HEK293 (cell line): ENCODE measurements around the gene MCFD2.

Experiments
- KLF16 ChIP-seq: fragments of 450-650 bp; formaldehyde crosslinking; IDR thresholded peaks from 2 replicates; pipeline ENCODE4 v1.5.1; 2017; ENCODE audit warnings: missing biosample characterization, missing genetic modification characterization
- PRDM2 ChIP-seq: fragments of 450-650 bp; formaldehyde crosslinking; IDR thresholded peaks from 2 replicates; pipeline ENCODE4 v1.5.1; 2016; ENCODE audit warnings: missing biosample characterization, missing genetic modification characterization, borderline replicate concordance
- SALL2 ChIP-seq: fragments of 450-650 bp; formaldehyde crosslinking; IDR thresholded peaks from 2 replicates; pipeline ENCODE4 v1.5.0; 2017; ENCODE audit warnings: missing biosample characterization, mild to moderate bottlenecking, missing genetic modification characterization, borderline replicate concordance
- SP2 ChIP-seq: fragments of 450-650 bp; formaldehyde crosslinking; IDR thresholded peaks from 2 replicates; pipeline ENCODE4 v1.5.1; 2016; ENCODE audit warnings: missing biosample characterization, missing genetic modification characterization
- ZBTB17 ChIP-seq: fragments of 450-650 bp; formaldehyde crosslinking; IDR thresholded peaks from 2 replicates; pipeline ENCODE4 v1.5.1; 2016; ENCODE audit warnings: missing biosample characterization, missing genetic modification characterization
- ZNF23 ChIP-seq: fragments of 450-650 bp; formaldehyde crosslinking; IDR thresholded peaks from 2 replicates; pipeline ENCODE4 v1.5.1; 2016; ENCODE audit warnings: missing biosample characterization, missing genetic modification characterization, borderline replicate concordance
- ZNF324 ChIP-seq: fragments of 450-650 bp; formaldehyde crosslinking; IDR thresholded peaks from 2 replicates; pipeline ENCODE4 v1.5.1; 2016; ENCODE audit warnings: missing biosample characterization, missing genetic modification characterization
- ZNF658 ChIP-seq: fragments of 450-650 bp; formaldehyde crosslinking; IDR thresholded peaks from 2 replicates; pipeline ENCODE4; 2016; ENCODE audit warnings: missing biosample characterization, missing genetic modification characterization
- ZNF76 ChIP-seq: fragments of 450-650 bp; formaldehyde crosslinking; IDR thresholded peaks from 2 replicates; pipeline ENCODE4; 2016; ENCODE audit warnings: low read depth, missing biosample characterization, missing genetic modification characterization, borderline replicate concordance
- ZNF785 ChIP-seq: fragments of 450-650 bp; formaldehyde crosslinking; IDR thresholded peaks from 2 replicates; pipeline ENCODE4 v1.5.1; 2016; ENCODE audit warnings: missing biosample characterization, missing genetic modification characterization
- TF ChIP-seq, protein P1 (sequence below): fragments of 450-650 bp; formaldehyde crosslinking; IDR thresholded peaks from 2 replicates; pipeline ENCODE4 v1.5.1; 2016; ENCODE audit warnings: missing biosample characterization, missing genetic modification characterization
- TF ChIP-seq, protein P2 (sequence below): fragments of 450-650 bp; formaldehyde crosslinking; IDR thresholded peaks from 2 replicates; pipeline ENCODE4 v1.5.1; 2016; ENCODE audit warnings: missing biosample characterization, missing genetic modification characterization
- TF ChIP-seq, protein P3 (sequence below): sonication (generic); formaldehyde crosslinking; IDR thresholded peaks from 2 replicates; pipeline ENCODE4 v1.8.1; 2022; ENCODE audit warnings: mild to moderate bottlenecking, moderate library complexity, missing genetic modification reagents

GRCh38 chr2:46950314-46950713 is 34.7 kb upstream of the MCFD2 start:
- TF ChIP-seq PRDM2, result no peak
- TF ChIP-seq ZNF76, result no peak
- TF ChIP-seq ZBTB17 (tag by site-specific recombination), result no peak
- TF ChIP-seq KLF16, result no peak
- TF ChIP-seq, protein P1, sequence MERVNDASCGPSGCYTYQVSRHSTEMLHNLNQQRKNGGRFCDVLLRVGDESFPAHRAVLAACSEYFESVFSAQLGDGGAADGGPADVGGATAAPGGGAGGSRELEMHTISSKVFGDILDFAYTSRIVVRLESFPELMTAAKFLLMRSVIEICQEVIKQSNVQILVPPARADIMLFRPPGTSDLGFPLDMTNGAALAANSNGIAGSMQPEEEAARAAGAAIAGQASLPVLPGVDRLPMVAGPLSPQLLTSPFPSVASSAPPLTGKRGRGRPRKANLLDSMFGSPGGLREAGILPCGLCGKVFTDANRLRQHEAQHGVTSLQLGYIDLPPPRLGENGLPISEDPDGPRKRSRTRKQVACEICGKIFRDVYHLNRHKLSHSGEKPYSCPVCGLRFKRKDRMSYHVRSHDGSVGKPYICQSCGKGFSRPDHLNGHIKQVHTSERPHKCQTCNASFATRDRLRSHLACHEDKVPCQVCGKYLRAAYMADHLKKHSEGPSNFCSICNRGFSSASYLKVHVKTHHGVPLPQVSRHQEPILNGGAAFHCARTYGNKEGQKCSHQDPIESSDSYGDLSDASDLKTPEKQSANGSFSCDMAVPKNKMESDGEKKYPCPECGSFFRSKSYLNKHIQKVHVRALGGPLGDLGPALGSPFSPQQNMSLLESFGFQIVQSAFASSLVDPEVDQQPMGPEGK (tag by site-specific recombination), result no peak
- TF ChIP-seq, protein P2, sequence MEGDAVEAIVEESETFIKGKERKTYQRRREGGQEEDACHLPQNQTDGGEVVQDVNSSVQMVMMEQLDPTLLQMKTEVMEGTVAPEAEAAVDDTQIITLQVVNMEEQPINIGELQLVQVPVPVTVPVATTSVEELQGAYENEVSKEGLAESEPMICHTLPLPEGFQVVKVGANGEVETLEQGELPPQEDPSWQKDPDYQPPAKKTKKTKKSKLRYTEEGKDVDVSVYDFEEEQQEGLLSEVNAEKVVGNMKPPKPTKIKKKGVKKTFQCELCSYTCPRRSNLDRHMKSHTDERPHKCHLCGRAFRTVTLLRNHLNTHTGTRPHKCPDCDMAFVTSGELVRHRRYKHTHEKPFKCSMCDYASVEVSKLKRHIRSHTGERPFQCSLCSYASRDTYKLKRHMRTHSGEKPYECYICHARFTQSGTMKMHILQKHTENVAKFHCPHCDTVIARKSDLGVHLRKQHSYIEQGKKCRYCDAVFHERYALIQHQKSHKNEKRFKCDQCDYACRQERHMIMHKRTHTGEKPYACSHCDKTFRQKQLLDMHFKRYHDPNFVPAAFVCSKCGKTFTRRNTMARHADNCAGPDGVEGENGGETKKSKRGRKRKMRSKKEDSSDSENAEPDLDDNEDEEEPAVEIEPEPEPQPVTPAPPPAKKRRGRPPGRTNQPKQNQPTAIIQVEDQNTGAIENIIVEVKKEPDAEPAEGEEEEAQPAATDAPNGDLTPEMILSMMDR, result no peak
- no peak for TF ChIP-seq SP2 (tag by site-specific recombination)
- TF ChIP-seq ZNF23, result no peak
- TF ChIP-seq, protein P3, sequence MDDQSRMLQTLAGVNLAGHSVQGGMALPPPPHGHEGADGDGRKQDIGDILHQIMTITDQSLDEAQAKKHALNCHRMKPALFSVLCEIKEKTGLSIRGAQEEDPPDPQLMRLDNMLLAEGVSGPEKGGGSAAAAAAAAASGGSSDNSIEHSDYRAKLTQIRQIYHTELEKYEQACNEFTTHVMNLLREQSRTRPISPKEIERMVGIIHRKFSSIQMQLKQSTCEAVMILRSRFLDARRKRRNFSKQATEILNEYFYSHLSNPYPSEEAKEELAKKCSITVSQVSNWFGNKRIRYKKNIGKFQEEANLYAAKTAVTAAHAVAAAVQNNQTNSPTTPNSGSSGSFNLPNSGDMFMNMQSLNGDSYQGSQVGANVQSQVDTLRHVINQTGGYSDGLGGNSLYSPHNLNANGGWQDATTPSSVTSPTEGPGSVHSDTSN, result no peak
- no peak for TF ChIP-seq ZNF324
- no peak for TF ChIP-seq SALL2 (tag by site-specific recombination)
- no peak for TF ChIP-seq ZNF785 (tag by site-specific recombination)
- no peak for TF ChIP-seq ZNF658 (tag by site-specific recombination)
